GM12878 (cell line): ENCODE measurements around the gene CXorf65. TPM values are rescaled to one million over a fixed set of nuclear protein-coding genes. Genes with fewer than 3 reads are reported as not detected.

ENCODE experiments used
- ATAC-seq: fragments of 200-7000 bp; cut with Tn5 transposase; 3 replicates; pipeline ENCODE4 v1.9.1; 2020; ENCODE audit warnings: mild to moderate bottlenecking, moderate library complexity
- BruUV-seq: library from RNA; stranded (reverse); fragments of 400-500 nt; replicated peaks from 2 replicates; lab custom pipeline; 2021; lab: Mats Ljungman, UMichigan
- CTCF ChIA-PET: fragments of 300-600 bp; sonication (Branson Sonifier 250); formaldehyde crosslinking; extraction: SDS; loops from one replicate; lab custom pipeline; 2021; ENCODE audit warnings: inconsistent platforms; lab: Yijun Ruan, JAX
- POLR2A ChIA-PET: fragments of 350-600 bp; formaldehyde crosslinking; extraction: SDS; loops from one replicate; lab custom pipeline; 2021; ENCODE audit warnings: inconsistent platforms; lab: Charles Lee
- RAD21 ChIA-PET: fragments of 300-600 bp; sonication (Branson Sonifier 250); formaldehyde crosslinking; loops from one replicate; lab custom pipeline; 2023; ENCODE audit warnings: antibody characterized with exemption; ENCODE audit not compliant: unreplicated experiment; lab: Charles Lee
- SMC1A ChIA-PET: fragments of 300-600 bp; sonication (Branson Sonifier 250); formaldehyde crosslinking; loops from one replicate; lab custom pipeline; 2023; ENCODE audit not compliant: unreplicated experiment, uncharacterized antibody; lab: Charles Lee
- DNase-seq: peaks from one replicate; pipeline ENCODE4 v3.0.0-alpha.2; 2011; ENCODE audit warnings: low read depth, low spot score
- FAIRE-seq: peaks from 3 replicates; lab custom pipeline; 2011; peaks lifted over from hg19 to GRCh38; lab: Jason Lieb, UNC
- H2AFZ ChIP-seq: 2 replicates; pipeline ENCODE4 v1.6.0; 2011; ENCODE audit warnings: low read depth, low read length, control low read depth; ENCODE audit not compliant: control insufficient read depth
- H3K27ac ChIP-seq: 2 replicates; pipeline ENCODE4 v1.5.1; 2011; ENCODE audit warnings: control low read depth; ENCODE audit not compliant: control insufficient read depth, insufficient read depth
- H3K27me3 ChIP-seq, 2 experiments: replicated peaks in 1 of 2; 2 replicates each; pipeline versions ENCODE4 v1.6.0 to v1.6.1; 2011; ENCODE audit warnings: low read length in 1 of 2; ENCODE audit not compliant: control insufficient read depth in 2 of 2, insufficient read depth in 2 of 2
- H3K36me3 ChIP-seq, 2 experiments: 2 replicates each; pipeline ENCODE4 v1.5.1; 2011; ENCODE audit warnings: low read length in 1 of 2; ENCODE audit not compliant: control insufficient read depth in 2 of 2, insufficient read depth in 2 of 2
- H3K4me1 ChIP-seq: 2 replicates; pipeline ENCODE4 v1.6.1; 2011; ENCODE audit warnings: mild to moderate bottlenecking, low read length, moderate library complexity, mixed read lengths; ENCODE audit not compliant: control insufficient read depth, insufficient read depth
- H3K4me2 ChIP-seq: 2 replicates; pipeline ENCODE4 v1.6.0; 2011; ENCODE audit warnings: control low read depth; ENCODE audit not compliant: control insufficient read depth, insufficient read depth
- H3K4me3 ChIP-seq: fragments of 200-600 bp; sonication (generic); 2 replicates; pipeline ENCODE4 v1.5.1; 2016
- H3K79me2 ChIP-seq: 2 replicates; pipeline ENCODE4 v1.6.0; 2011; ENCODE audit warnings: low read length; ENCODE audit not compliant: control insufficient read depth, insufficient read depth
- H3K9ac ChIP-seq: 2 replicates; pipeline ENCODE4 v1.8.0; 2011; ENCODE audit warnings: low read length, control low read depth, mixed read lengths; ENCODE audit not compliant: control insufficient read depth, insufficient read depth
- H3K9me3 ChIP-seq: replicated peaks from 3 replicates; pipeline ENCODE4 v1.5.1; 2011; ENCODE audit warnings: mild to moderate bottlenecking, low read length; ENCODE audit not compliant: control insufficient read depth, insufficient read depth
- H4K20me1 ChIP-seq: 2 replicates; pipeline ENCODE4 v1.6.0; 2011; ENCODE audit not compliant: control insufficient read depth, insufficient read depth
- BACH1 ChIP-seq: fragments of 450-650 bp; IDR thresholded peaks from 2 replicates; pipeline ENCODE4 v1.6.1; 2017; ENCODE audit warnings: mild to moderate bottlenecking, borderline replicate concordance
- E4F1 ChIP-seq: fragments of 450-650 bp; IDR thresholded peaks from 2 replicates; pipeline ENCODE4 v1.6.1; 2018; ENCODE audit warnings: borderline replicate concordance, mild to moderate bottlenecking; ENCODE audit not compliant: partially characterized antibody
- RAD21 ChIP-seq: IDR thresholded peaks from 2 replicates; pipeline ENCODE4 v1.6.1; 2011; ENCODE audit warnings: mild to moderate bottlenecking, low read depth, low read length, moderate library complexity; ENCODE audit not compliant: insufficient read depth
- SMC3 ChIP-seq: IDR thresholded peaks from 2 replicates; pipeline ENCODE4 v1.6.1; 2011; ENCODE audit warnings: low read length, improper control_type of control experiment, borderline replicate concordance
- SREBF1 ChIP-seq: IDR thresholded peaks from 2 replicates; pipeline ENCODE4 v1.6.1; 2012; ENCODE audit warnings: mild to moderate bottlenecking, low read length
- ZBED1 ChIP-seq: IDR thresholded peaks from 2 replicates; pipeline ENCODE4 v1.6.1; 2016; ENCODE audit warnings: borderline replicate concordance
- WGBS: methylation state at CpG from one replicate; pipeline ENCODE4 v1.1.6; 2016; ENCODE audit warnings: low lambda C conversion rate; ENCODE audit not compliant: insufficient replicate concordance, insufficient coverage; ENCODE audit errors: missing lambda C conversion rate; 5-methylcytosine and 5-hydroxymethylcytosine counted together
- in situ Hi-C: fragments of 300-500 bp; cut with MboI; formaldehyde crosslinking; loops from 9 replicates; pipeline ENCODE4 v1.14.3; 2018; ENCODE audit warnings: mixed read lengths
- intact Hi-C: fragments of 100-400 bp; cut with micrococcal nuclease; formaldehyde crosslinking; loops from one replicate; pipeline ENCODE4 v1.14.2; 2022; ENCODE audit not compliant: unreplicated experiment
- polyA plus RNA-seq, 11 experiments: library from polyadenylated mRNA; depleted of rRNA in 4 of 11; unstranded in 6 of 11; stranded (reverse) in 5 of 11; fragments of >200 nt; fragmentation: Nextera tagmentation in 4 of 11; fragmentation: Illumina TruSeq in 1 of 11; extraction: Ambion mirVana in 4 of 11; extraction: Trizol in 1 of 11; gene quantifications; 1 replicate in 1 of 11; 2 replicates in 10 of 11; pipeline versions ENCODE4 v1.2.1 to v1.2.3, GENCODE V29; 2011 to 2016; ENCODE audit warnings: inconsistent platforms in 2 of 11, missing spikeins in 2 of 11, low read depth in 1 of 11
- total RNA-seq, 4 experiments: library from RNA; depleted of rRNA in 3 of 4; stranded (reverse); fragments of >200 nt in 3 of 4; fragmentation: Illumina TruSeq in 1 of 4; extraction: Trizol in 1 of 4; gene quantifications; 2 replicates each; pipeline versions ENCODE4 v1.2.1 to v1.2.3, GENCODE V29; 2013 to 2021

CXorf65 gene
- total and polyA plus RNA-seq, 10 of the 15 experiments (the other 5 are each of a cell fraction or from before 2014, with no cell fraction given): 0.82 to 4.8 (median 2.3) TPM

- Histone ChIP-seq H3K27me3 (no peaks in the 10 kb centered on the region), H3K36me3 (no peaks in the 10 kb centered on the region), H3K4me1 (no peaks in the 10 kb centered on the region), H3K27ac (no peak overlapping the region), H3K9ac (no peak overlapping the region), H2AFZ (no peak overlapping the region), H3K4me3 (no peak overlapping the region), H3K9me3 (no peaks in the 10 kb centered on the region), H3K4me2 (no peak overlapping the region), H3K79me2 (no peaks in the 10 kb centered on the region), H4K20me1 (no peaks in the 10 kb centered on the region)
- ChIA-PET POLR2A (no interaction called here), CTCF (interaction anchor here (0.6 kb wide), 1 partner anchor 144 kb away, joined by 3 read pairs; no protein-coding TSS in a partner anchor), RAD21 (no interaction called here), SMC1A (no interaction called here)
- in situ Hi-C loops (no loop called here), intact Hi-C loops (no loop called here)
- 15% methylated on average over 2 of the region's 5 CpGs for WGBS
- TF ChIP-seq ZBED1 (no peak), E4F1 (no peak), BACH1 (no peak), RAD21 (no peak), SREBF1 (no peak), SMC3 (no peak)
- no peak for DNase-seq
- FAIRE-seq: no peak
- BruUV-seq: no TSS peak
- ATAC-seq: no peak
Measured at GRCh38 chrX:71082124-71082647, 24.4 kb downstream of the CXorf65 start.
